ENCODE data around the gene FOXD2.

Gene FOXD2

DNA sequence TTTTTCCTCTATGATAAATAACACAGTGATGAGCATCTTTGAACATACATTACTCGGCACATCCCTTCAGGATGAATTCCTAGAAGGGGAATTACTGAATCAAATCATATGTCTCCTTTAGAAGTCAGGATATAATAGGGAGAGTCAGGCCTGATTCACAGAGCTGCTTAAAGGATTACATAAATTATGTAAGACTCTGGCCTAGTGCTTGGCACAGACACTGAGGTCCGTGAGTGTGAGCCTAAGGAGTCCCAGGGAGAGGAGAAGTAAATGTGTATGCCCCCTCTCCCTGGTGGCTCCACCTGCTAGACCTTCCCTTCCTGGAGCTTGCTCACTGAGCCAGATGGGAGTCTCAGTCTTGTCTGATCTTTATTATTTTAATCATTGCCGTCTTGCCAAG is 30.4 kb upstream of the FOXD2 start:
- no peak overlapping the region for H3K4me3 ChIP-seq (ENCODE audit: low read depth, low read length)
- DNase-seq (ENCODE audit: low read depth): no peak
- no peak for TF ChIP-seq CTCF (IDR thresholded peaks at IDR 0.05; ENCODE audit: insufficient read depth, low read depth, low read length, missing control alignments)

GRCh38 chr1:47409311-47410067 is 28.4 kb upstream of the FOXD2 start:
- no peak for DNase-seq (ENCODE audit: low read depth)
- no peak for TF ChIP-seq CTCF (IDR thresholded peaks at IDR 0.05; ENCODE audit: insufficient read depth, low read depth, low read length, missing control alignments)

DNA sequence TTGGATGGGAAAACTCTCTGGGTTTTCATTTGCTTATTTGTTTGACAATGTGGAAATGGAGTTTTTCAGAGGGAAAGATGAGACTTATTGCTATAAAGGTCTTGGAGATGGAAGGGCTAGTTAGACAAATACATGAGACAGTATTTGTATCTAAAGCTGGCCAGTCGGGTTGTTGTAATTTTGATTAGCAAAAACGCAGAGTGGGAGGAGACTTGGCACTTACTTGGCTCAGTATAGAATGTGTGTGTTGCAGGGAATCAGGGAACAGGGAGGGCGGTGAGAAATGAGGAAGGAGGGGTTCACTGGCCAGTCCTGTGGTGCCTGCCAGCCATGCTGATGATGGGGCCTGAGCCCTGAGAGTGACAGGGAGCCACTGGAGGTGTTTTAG is 27.8 kb upstream of the FOXD2 start:
- no peak for TF ChIP-seq CTCF (IDR thresholded peaks at IDR 0.05; ENCODE audit: insufficient read depth, low read depth, low read length, missing control alignments)
- DNase-seq (ENCODE audit: low read depth): no peak
- no peak overlapping the region for H3K4me3 ChIP-seq (ENCODE audit: low read depth, low read length)

More at GRCh38 chr1:47409311-47410067, 28.4 kb upstream of the FOXD2 start:
- H3K4me3 ChIP-seq (ENCODE audit: low read depth, low read length): no peak overlapping the region

DNA sequence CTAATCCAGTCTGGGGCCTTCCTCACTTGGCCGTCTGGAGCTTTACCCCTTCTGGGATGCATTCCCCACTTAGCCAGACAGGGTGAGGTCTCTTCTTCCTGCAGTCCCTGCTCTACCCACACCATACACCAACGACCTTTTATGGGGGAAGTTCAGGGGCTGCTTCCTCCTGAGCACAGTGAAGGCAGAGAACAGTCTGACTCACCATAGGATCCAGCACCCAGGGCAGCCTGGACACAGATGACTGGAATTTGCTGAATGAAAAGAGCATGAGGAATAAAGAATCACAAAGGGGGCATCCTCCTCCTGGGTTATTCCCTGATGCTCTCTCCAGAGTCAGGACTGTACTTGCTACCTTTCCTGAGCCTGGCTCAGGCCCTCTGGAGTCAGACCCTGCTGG is 26.4 kb upstream of the FOXD2 start:
- DNase-seq (ENCODE audit: low read depth): no peak
- no peak overlapping the region for H3K4me3 ChIP-seq (ENCODE audit: low read depth, low read length)
- TF ChIP-seq CTCF (IDR thresholded peaks at IDR 0.05; ENCODE audit: insufficient read depth, low read depth, low read length, missing control alignments): no peak

GRCh38 chr1:47412437-47412836 is 25.4 kb upstream of the FOXD2 start:
- no peak for TF ChIP-seq CTCF (IDR thresholded peaks at IDR 0.05; ENCODE audit: insufficient read depth, low read depth, low read length, missing control alignments)
- no peak for DNase-seq (ENCODE audit: low read depth)
- no peak overlapping the region for H3K4me3 ChIP-seq (ENCODE audit: low read depth, low read length)

GRCh38 chr1:47415728-47416318 is 22.0 kb upstream of the FOXD2 start, which contains the start of gene FOXE3:
Gene FOXE3 (plus strand): TSS chr1:47416285. CDS start chr1:47416316, 31 bp downstream.
- H3K4me3 ChIP-seq (ENCODE audit: low read depth, low read length): no peak within 1 kb of the TSS
- no peak for TF ChIP-seq CTCF (IDR thresholded peaks at IDR 0.05; ENCODE audit: insufficient read depth, low read depth, low read length, missing control alignments)
- no peak for DNase-seq (ENCODE audit: low read depth)

All from GM12865 (cell line).